Activated CD4-positive, alpha-beta T cell treated with anti-CD3 and anti-CD28 coated beads, Interleukin-2, amount 50 U/mL, for 48 hours (primary cell): ENCODE data around the gene TULP4.
A peak's percentile ranks its signal among the peaks of the same experiment; 100 is the strongest.
"Not testable (repeated sequence)": the region's sequence is repeated elsewhere in the genome, so short reads cannot be mapped to it uniquely, and the experiment has no call there.

ENCODE experiments used
- DNase-seq, 2 experiments: peaks; one replicate each; pipeline ENCODE4 v3.0.0-alpha.2; 2020

TULP4 gene

GRCh38 chr6:158332237-158332636 is 20.0 kb downstream of the TULP4 start:
- DNase-seq = no peak

GRCh38 chr6:158333094-158333493 is 20.8 kb downstream of the TULP4 start:
- no peak for DNase-seq

- no peak for DNase-seq
These were observed 22.3 kb downstream of the TULP4 start for GRCh38 chr6:158334534-158334933.

GRCh38 chr6:158337332-158337731 is 25.1 kb downstream of the TULP4 start:
- DNase-seq = no peak

GRCh38 chr6:158338311-158339112 is 26.2 kb downstream of the TULP4 start:
- DNase-seq = no peak

GRCh38 chr6:158339197-158339596 is 26.9 kb downstream of the TULP4 start:
- not testable (repeated sequence) for DNase-seq

GRCh38 chr6:158340252-158340651 is 28.0 kb downstream of the TULP4 start:
- DNase-seq = no peak

GRCh38 chr6:158344534-158344933 is 32.3 kb downstream of the TULP4 start:
- DNase-seq = peak in 1 of 2 experiments; percentile 30

GRCh38 chr6:158345444-158345843 is 33.2 kb downstream of the TULP4 start:
- not testable (repeated sequence) for DNase-seq

- no peak for DNase-seq
These were observed 35.1 kb downstream of the TULP4 start for GRCh38 chr6:158347335-158347734.

GRCh38 chr6:158348737-158349504 is 36.7 kb downstream of the TULP4 start:
- DNase-seq = not testable (repeated sequence)

GRCh38 chr6:158349505-158350275 is 37.4 kb downstream of the TULP4 start:
- DNase-seq = not testable (repeated sequence)

- not testable (repeated sequence) for DNase-seq
These were observed 38.5 kb downstream of the TULP4 start for GRCh38 chr6:158350731-158351130.

- no peak for DNase-seq
These were observed 41.9 kb downstream of the TULP4 start for GRCh38 chr6:158353883-158354877.

GRCh38 chr6:158356586-158357546 is 44.6 kb downstream of the TULP4 start:
- no peak for DNase-seq

- peak in 1 of 2 experiments; percentile 29 for DNase-seq
These were observed 45.4 kb downstream of the TULP4 start for GRCh38 chr6:158357570-158358216.

GRCh38 chr6:158358450-158359077 is 46.3 kb downstream of the TULP4 start:
- no peak for DNase-seq

GRCh38 chr6:158361068-158361467 is 48.8 kb downstream of the TULP4 start:
- DNase-seq = no peak

GRCh38 chr6:158361961-158362669 is 49.9 kb downstream of the TULP4 start:
- no peak for DNase-seq
